Stimulated activated CD4-positive, alpha-beta T cell treated with anti-CD3 and anti-CD28 coated beads, Interleukin-4, amount 100 ng/mL, for 48 hours (primary cell): Measurements from ENCODE around the gene NLGN1.

ENCODE experiments used
- DNase-seq, 2 donors: peaks; one replicate each; pipeline ENCODE4 v3.0.0-alpha.2; 2020; ENCODE audit warnings: low read depth in 2 of 2

NLGN1 gene

GRCh38 chr3:173755161-173755560, 357.6 kb downstream of the NLGN1 start:
- no peak for DNase-seq

DNA sequence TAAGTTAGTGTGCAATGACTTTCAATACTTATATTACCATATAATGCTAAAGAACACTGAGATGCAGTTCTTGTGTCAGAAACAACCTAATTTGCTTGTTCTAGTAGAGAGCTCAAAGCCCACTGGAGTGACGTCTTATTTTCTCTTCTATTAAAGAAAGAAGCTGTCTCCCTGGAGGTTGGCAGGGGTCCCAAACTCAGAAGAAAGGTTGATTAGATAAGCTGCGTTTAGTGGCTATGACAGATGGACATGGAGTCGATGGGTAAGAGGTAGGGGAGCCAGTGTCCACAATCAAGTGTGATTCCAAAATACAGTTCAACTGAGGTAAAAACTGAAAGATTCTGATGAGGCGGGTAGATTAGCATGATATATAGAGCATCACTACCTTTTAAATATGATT, 363.6 kb downstream of the NLGN1 start:
- DNase-seq: no peak

GRCh38 chr3:173762501-173762900, 365.0 kb downstream of the NLGN1 start:
- DNase-seq: no peak

DNA sequence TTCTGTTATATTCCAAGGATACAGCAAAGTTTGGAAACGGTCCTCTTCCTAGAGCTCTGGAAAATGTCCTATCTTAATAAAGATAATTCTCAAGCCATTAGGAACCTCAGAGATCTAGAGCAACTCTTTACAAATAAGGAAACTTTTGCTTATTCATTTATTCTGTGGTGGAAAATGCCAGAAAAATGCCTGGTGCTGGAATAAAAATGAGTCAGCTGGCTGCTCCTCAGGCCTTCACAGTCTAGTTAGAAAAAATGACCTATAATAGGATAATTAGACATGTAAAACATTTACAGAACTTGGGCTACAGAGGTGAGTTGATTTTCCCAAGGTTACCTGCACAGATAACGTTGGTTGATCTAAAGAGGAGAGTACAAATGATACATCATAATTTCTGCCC, 372.5 kb downstream of the NLGN1 start:
- DNase-seq: no peak

DNA sequence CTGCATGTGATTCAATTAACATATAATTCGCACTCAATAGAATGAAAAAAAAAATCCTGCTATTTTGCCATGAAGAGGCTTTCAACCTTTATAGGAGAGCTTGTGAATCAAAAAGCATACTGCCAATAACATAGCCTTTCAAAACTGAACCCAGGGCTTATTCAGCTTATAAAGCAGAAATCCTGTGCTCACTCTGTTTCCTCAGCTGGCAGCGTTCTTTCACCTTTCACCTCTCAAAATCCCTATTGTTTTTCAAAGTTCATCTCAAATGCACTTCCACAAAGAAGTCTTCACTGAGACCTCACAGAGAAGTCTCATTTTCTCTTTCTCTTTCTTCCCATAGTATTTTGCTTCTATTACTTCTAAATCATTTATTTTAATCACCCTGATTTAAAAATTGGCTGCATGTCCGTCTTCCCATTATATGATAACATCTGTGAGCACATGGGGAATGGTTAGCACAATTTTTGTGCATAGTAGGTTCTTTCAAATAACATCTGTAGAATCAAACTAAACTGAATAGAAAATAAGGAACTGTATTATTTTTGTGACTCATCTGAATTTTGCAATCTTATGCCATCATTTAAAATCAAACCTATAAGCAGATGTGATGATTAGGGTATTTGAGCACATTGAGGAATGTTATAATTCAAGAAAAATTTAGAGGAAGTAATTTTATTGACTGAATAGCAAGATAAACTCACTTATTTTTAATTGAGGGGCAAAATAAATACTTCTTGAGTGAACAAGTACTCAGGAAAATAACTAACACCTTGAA, 373.4 kb downstream of the NLGN1 start:
- no peak for DNase-seq

- no peak for DNase-seq
These were observed 376.3 kb downstream of the NLGN1 start for GRCh38 chr3:173773800-173774199.

DNA sequence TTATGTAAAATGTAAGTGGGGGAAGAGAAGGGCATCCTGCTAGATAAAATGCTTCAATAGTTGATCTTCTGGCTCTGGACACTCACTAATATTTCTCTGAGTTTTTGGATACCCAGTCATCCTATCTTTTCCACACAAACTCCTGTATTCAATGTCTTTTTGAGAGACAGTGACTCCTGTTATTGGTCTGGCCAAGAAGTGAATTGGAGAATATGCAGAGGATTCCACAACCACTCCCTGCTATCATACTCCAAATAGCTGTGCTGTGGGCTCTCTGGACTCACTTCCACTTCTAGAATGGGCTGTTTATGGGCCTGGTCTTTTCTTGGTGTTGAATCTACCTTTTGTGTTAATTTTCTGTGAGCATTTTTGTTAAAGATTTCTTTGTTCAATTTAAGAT, 376.8 kb downstream of the NLGN1 start:
- no peak for DNase-seq

- no peak for DNase-seq
These were observed 380.7 kb downstream of the NLGN1 start for GRCh38 chr3:173778251-173778650.

- no peak for DNase-seq
These were observed 382.5 kb downstream of the NLGN1 start for GRCh38 chr3:173780067-173780466.

GRCh38 chr3:173785004-173785403, 387.5 kb downstream of the NLGN1 start:
- no peak for DNase-seq

GRCh38 chr3:173789530-173790162, 392.1 kb downstream of the NLGN1 start:
- DNase-seq: no peak

DNA sequence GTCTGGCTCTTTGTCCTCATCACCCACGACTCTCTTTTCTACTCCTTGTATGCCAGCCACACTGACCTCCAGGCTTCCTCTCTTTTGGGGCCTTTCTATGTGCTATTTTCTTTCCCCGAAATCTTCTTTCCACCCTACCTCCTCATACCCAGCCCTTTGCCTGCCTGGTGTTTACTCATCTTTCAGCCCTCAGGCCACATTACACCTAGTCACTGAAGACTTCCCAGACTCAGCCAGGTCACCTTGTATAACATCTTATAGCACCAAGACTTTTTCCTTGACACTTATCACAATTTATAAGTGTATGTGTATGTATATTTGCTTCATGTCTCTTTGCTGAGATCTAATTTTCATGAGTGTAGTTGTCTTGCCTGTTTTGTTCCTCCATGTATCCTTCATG, 396.4 kb downstream of the NLGN1 start:
- no peak for DNase-seq

GRCh38 chr3:173796405-173796804, 398.9 kb downstream of the NLGN1 start:
- DNase-seq: no peak

GRCh38 chr3:173796890-173797289, 399.3 kb downstream of the NLGN1 start:
- no peak for DNase-seq

- no peak for DNase-seq
These were observed 401.7 kb downstream of the NLGN1 start for GRCh38 chr3:173799060-173799816.

DNA sequence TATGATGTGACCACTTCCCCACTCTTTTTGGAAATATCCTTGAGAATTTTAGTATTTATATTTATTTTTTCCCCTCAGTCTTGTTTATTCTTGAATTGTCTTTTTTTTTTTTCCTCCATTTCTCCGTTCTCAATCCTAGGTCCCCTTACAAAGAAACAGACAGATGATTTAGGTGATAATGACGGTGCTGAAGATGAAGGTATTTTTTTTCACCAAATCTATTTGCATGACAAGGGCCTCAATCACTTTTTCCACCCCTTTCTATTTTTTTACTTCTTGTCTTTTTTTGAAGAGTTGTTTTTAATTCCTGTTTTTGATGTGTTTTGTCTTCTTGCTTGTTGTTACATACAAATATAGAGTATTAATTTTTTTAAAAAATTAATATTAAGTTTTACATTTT, 402.6 kb downstream of the NLGN1 start:
- DNase-seq: no peak

DNA sequence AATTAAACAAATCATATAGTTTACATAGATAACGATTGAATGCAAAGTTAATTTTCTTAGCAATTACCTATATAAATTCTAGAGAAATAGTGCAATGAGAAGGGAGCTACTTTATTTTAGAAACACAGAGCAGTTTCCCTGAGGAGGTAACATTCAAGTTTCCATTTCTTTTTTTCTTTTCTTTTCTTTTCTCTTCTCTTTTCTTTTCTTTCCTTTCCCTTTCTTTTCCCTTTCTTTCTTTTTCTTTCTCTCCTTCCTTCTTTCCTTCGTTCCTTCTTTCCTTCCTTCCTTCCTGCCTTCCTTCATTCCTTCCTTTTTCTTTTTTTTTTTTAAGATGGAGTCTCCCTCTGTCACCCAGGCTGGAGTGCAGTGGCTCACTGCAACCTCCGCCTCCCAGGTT, 417.3 kb downstream of the NLGN1 start:
- DNase-seq: no peak

DNA sequence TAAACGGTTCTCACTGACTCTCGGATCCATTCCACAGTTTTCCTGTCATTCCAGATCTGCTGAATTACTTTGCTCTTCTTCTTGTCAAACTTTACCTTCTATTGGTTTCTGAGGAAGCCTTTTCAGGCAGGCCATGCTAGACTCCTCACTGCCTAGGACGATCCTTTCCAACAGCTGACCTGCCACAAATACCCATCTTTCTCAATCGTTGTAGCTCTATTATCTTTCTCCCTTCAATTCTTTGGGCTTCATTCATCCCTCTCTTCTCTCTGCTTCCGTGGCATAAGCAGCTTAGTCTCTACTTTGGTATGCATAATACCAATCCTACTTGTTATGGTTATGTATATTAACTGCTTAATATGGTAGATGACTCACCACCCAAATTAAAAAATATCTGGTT, 421.8 kb downstream of the NLGN1 start:
- DNase-seq: no peak

DNA sequence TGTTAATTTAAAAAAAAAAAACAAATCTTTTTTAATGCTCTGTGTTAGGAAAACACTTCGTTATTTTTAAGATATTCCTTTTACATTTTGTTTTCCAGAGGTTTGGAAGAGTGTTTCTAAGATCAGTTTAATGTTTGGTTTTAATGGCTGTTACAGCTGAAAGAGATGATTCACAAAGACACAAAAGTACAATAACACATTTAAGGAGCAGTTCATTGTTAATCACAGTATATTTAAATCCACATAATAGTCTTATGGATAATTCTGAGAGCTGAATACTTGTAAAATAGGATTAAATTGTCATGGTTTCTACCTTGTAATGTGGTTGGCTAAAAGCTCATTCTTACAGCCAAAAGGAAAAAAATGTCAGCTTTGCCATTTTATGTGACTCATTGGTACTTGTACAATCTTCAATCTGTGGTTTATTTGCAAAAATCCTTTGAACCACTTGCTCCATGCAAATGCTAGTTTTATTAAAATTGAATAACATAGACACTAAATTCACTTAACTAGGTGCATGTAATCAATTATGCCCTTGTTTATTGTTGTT, 426.4 kb downstream of the NLGN1 start:
- no peak for DNase-seq

DNA sequence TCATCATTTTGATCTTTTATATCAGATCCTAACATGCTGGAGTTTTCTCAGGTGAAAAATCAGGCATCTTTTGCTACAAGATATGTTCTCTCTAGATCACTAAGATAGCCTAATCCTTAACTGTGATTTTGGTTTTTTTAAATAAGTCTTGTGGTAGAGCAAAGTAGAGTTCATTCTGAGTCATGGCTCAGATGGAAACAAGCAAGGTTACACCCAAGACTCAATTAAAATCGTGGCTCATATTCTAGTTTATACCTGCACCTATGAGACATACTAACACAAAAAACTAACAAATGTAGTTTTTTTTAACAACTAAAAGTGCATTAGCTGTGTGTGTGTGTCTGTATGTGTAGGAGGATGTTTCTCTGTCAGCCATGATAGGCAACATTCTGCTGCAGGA, 428.2 kb downstream of the NLGN1 start:
- no peak for DNase-seq

DNA sequence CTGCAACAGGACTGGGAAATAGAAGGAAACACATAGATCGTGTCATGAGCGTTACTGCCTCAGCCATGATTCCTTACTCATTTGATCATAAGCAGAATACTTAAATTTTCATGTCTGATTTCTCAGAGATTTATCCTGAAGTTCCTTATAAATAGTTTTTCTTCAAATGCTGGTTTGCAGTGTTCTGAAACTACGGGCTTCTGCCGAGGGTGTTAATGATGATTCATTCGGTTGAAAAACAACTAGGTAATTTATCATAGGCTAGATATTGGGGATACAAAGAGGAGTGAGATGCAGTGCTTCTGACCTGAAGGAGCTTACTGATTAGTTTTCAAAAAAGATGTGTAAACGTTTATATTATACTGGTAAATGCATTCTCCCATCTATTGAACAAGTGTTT, 428.9 kb downstream of the NLGN1 start:
- DNase-seq: no peak

DNA sequence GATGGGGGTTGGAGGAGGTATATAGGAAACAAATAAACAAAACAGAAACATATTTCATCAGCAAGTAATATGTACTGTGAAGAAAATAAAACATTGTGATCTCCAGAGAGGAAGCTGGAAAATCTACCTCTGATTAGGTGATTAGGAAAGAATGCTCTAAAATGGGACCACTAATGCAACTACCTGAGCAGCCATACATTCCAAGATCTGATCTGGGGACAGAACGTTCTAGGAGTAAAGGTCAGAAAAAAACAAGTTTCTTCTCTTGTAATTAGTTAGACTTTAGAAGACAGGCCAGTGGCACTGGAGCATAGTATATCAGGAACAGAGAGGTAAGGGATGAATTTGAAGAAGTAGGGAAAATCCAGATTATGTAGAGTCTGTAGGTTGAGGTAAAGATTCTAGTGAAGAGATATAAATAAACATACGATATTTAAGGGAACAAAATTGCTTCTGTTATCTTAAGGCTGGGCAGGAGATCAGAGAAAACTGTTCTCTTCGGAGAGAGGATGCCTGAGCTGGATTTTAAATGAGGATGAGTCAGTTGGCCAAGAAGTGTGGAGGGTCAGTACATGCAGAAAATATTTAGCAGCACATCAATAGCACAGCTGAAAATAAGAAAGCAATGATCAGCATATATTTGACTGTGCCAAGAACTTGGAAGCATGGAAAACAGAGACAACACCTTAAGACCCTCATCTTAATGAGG, 429.5 kb downstream of the NLGN1 start:
- no peak for DNase-seq
